Measurements from ENCODE around the gene CD300LF. TPM values are rescaled to one million over a fixed set of nuclear protein-coding genes. Genes with fewer than 3 reads are reported as not detected.

CD300LF gene
- polyA plus RNA-seq, 1 donor (not counting 4 experiments of a cell fraction or from before 2014, with no cell fraction given) = not detected

GRCh38 chr17:74678541-74678940, 34.2 kb downstream of the CD300LF start:
- Histone ChIP-seq H3K27ac (ENCODE audit: control insufficient read depth, insufficient read depth, low read length) (no peak overlapping the region), H3K9me1 (ENCODE audit: control insufficient read depth, extremely low read depth, insufficient read depth, low read length) (no peaks in the 10 kb centered on the region), H2AFZ (ENCODE audit: control insufficient read depth, low read length) (no peak overlapping the region), H3K4me3 (ENCODE audit: control insufficient read depth in 2 of 3, extremely low read depth in 1 of 3, insufficient read depth in 2 of 3, low read depth in 1 of 3, low read length in 3 of 3) (no peak overlapping the region), H3K27me3 (ENCODE audit: control insufficient read depth, extremely low read depth, insufficient read depth, low read length) (peaks cover 3% of the 10 kb centered on the region), H3K4me2 (ENCODE audit: control insufficient read depth, extremely low read depth, insufficient read depth, low read depth, low read length) (no peak overlapping the region), H4K20me1 (ENCODE audit: control insufficient read depth, extremely low read depth, insufficient read depth, low read length) (no peaks in the 10 kb centered on the region), H3K4me1 (ENCODE audit: control insufficient read depth, extremely low read depth, insufficient read depth, low read length) (no peaks in the 10 kb centered on the region), H3K79me2 (ENCODE audit: control insufficient read depth, insufficient read depth, low read length) (no peaks in the 10 kb centered on the region), H3K36me3 (ENCODE audit: control insufficient read depth in 2 of 2, extremely low read depth in 1 of 2, insufficient read depth in 2 of 2, low read length in 2 of 2) (no peaks in the 10 kb centered on the region), H3K9me3 (ENCODE audit: control insufficient read depth, low read depth, low read length) (no peaks in the 10 kb centered on the region), H3K9ac (ENCODE audit: control insufficient read depth, extremely low read depth, insufficient read depth, low read length) (no peak overlapping the region)
- FAIRE-seq (no peak), DNase-seq (ENCODE audit: low read depth, low spot score) (no peak)
- TF ChIP-seq EZH2 (IDR thresholded peaks at IDR 0.05; ENCODE audit: low read length) = no peak
- TF ChIP-seq, protein P1, sequence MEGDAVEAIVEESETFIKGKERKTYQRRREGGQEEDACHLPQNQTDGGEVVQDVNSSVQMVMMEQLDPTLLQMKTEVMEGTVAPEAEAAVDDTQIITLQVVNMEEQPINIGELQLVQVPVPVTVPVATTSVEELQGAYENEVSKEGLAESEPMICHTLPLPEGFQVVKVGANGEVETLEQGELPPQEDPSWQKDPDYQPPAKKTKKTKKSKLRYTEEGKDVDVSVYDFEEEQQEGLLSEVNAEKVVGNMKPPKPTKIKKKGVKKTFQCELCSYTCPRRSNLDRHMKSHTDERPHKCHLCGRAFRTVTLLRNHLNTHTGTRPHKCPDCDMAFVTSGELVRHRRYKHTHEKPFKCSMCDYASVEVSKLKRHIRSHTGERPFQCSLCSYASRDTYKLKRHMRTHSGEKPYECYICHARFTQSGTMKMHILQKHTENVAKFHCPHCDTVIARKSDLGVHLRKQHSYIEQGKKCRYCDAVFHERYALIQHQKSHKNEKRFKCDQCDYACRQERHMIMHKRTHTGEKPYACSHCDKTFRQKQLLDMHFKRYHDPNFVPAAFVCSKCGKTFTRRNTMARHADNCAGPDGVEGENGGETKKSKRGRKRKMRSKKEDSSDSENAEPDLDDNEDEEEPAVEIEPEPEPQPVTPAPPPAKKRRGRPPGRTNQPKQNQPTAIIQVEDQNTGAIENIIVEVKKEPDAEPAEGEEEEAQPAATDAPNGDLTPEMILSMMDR (optimal IDR thresholded peaks at IDR 0.05 in 1 of 3, IDR thresholded peaks at IDR 0.05 in 1 of 3, conservative IDR thresholded peaks at IDR 0.05 in 1 of 3; ENCODE audit: extremely low read depth in 1 of 3, insufficient read depth in 2 of 3, low read length in 3 of 3) = no peak
- dilution Hi-C loops (cut with MboI; ENCODE audit: extremely low pct_ligation_motif_present, low sequenced_read_pairs) = no loop called here

- dilution Hi-C loops (cut with MboI; ENCODE audit: extremely low pct_ligation_motif_present, low sequenced_read_pairs) = no loop called here
- H3K4me2 ChIP-seq (ENCODE audit: control insufficient read depth, extremely low read depth, insufficient read depth, low read depth, low read length) = no peak overlapping the region
- H4K20me1 ChIP-seq (ENCODE audit: control insufficient read depth, extremely low read depth, insufficient read depth, low read length) = no peaks in the 10 kb centered on the region
- H2AFZ ChIP-seq (ENCODE audit: control insufficient read depth, low read length) = no peak overlapping the region
- FAIRE-seq (no peak), DNase-seq (ENCODE audit: low read depth, low spot score) (no peak)
- no peaks in the 10 kb centered on the region for H3K36me3 ChIP-seq (ENCODE audit: control insufficient read depth in 2 of 2, extremely low read depth in 1 of 2, insufficient read depth in 2 of 2, low read length in 2 of 2)
- no peaks in the 10 kb centered on the region for H3K9me1 ChIP-seq (ENCODE audit: control insufficient read depth, extremely low read depth, insufficient read depth, low read length)
- H3K27ac ChIP-seq (ENCODE audit: control insufficient read depth, insufficient read depth, low read length) = no peak overlapping the region
- no peaks in the 10 kb centered on the region for H3K79me2 ChIP-seq (ENCODE audit: control insufficient read depth, insufficient read depth, low read length)
- no peak overlapping the region for H3K4me3 ChIP-seq (ENCODE audit: control insufficient read depth in 2 of 3, extremely low read depth in 1 of 3, insufficient read depth in 2 of 3, low read depth in 1 of 3, low read length in 3 of 3)
- no peaks in the 10 kb centered on the region for H3K4me1 ChIP-seq (ENCODE audit: control insufficient read depth, extremely low read depth, insufficient read depth, low read length)
- peaks cover 3% of the 10 kb centered on the region for H3K27me3 ChIP-seq (ENCODE audit: control insufficient read depth, extremely low read depth, insufficient read depth, low read length)
- H3K9ac ChIP-seq (ENCODE audit: control insufficient read depth, extremely low read depth, insufficient read depth, low read length) = no peak overlapping the region
- TF ChIP-seq EZH2 (IDR thresholded peaks at IDR 0.05; ENCODE audit: low read length) = peak; percentile 43
- TF ChIP-seq, protein P1 (optimal IDR thresholded peaks at IDR 0.05 in 1 of 3, IDR thresholded peaks at IDR 0.05 in 1 of 3, conservative IDR thresholded peaks at IDR 0.05 in 1 of 3; ENCODE audit: extremely low read depth in 1 of 3, insufficient read depth in 2 of 3, low read length in 3 of 3) = no peak
- H3K9me3 ChIP-seq (ENCODE audit: control insufficient read depth, low read depth, low read length) = no peaks in the 10 kb centered on the region
Measured at GRCh38 chr17:74677558-74678466, 34.9 kb downstream of the CD300LF start.

Measured in keratinocyte (primary cell).